HL-60 (cell line): Measurements from ENCODE around the gene STX18.

ENCODE experiments used
- TF ChIP-seq, protein P1 (sequence below): IDR thresholded peaks from one replicate; pipeline ENCODE4 v1.5.1; 2011; ENCODE audit warnings: low read length, control low read depth, inconsistent platforms; ENCODE audit not compliant: insufficient read depth
- TF ChIP-seq, protein P2 (sequence below): IDR thresholded peaks from 2 replicates; pipeline ENCODE4 v1.6.1; 2012; ENCODE audit warnings: low read depth; ENCODE audit not compliant: insufficient replicate concordance

DNA sequence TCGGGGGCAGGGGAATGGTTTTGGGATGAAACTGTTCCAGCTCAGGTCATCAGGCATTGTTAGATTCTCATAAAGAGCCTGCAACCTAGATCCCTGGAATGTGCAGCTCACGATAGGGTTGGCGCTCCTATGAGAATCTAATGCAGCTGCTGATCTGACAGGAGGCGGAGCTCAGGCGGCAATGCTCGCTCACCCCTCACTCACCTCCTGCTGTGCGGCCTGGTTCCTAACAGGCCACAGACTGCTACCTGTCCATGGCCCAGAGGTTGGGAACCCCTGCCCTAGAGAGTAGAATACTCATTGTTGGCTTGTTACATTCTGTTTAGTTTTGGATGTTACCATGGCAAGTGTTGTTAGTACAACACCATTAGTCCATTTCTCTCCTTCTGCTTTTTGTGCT lies 40.8 kb upstream of the STX18 start:
- TF ChIP-seq, protein P1, sequence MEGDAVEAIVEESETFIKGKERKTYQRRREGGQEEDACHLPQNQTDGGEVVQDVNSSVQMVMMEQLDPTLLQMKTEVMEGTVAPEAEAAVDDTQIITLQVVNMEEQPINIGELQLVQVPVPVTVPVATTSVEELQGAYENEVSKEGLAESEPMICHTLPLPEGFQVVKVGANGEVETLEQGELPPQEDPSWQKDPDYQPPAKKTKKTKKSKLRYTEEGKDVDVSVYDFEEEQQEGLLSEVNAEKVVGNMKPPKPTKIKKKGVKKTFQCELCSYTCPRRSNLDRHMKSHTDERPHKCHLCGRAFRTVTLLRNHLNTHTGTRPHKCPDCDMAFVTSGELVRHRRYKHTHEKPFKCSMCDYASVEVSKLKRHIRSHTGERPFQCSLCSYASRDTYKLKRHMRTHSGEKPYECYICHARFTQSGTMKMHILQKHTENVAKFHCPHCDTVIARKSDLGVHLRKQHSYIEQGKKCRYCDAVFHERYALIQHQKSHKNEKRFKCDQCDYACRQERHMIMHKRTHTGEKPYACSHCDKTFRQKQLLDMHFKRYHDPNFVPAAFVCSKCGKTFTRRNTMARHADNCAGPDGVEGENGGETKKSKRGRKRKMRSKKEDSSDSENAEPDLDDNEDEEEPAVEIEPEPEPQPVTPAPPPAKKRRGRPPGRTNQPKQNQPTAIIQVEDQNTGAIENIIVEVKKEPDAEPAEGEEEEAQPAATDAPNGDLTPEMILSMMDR: no peak
- TF ChIP-seq, protein P2, sequence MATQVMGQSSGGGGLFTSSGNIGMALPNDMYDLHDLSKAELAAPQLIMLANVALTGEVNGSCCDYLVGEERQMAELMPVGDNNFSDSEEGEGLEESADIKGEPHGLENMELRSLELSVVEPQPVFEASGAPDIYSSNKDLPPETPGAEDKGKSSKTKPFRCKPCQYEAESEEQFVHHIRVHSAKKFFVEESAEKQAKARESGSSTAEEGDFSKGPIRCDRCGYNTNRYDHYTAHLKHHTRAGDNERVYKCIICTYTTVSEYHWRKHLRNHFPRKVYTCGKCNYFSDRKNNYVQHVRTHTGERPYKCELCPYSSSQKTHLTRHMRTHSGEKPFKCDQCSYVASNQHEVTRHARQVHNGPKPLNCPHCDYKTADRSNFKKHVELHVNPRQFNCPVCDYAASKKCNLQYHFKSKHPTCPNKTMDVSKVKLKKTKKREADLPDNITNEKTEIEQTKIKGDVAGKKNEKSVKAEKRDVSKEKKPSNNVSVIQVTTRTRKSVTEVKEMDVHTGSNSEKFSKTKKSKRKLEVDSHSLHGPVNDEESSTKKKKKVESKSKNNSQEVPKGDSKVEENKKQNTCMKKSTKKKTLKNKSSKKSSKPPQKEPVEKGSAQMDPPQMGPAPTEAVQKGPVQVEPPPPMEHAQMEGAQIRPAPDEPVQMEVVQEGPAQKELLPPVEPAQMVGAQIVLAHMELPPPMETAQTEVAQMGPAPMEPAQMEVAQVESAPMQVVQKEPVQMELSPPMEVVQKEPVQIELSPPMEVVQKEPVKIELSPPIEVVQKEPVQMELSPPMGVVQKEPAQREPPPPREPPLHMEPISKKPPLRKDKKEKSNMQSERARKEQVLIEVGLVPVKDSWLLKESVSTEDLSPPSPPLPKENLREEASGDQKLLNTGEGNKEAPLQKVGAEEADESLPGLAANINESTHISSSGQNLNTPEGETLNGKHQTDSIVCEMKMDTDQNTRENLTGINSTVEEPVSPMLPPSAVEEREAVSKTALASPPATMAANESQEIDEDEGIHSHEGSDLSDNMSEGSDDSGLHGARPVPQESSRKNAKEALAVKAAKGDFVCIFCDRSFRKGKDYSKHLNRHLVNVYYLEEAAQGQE: no peak
